AG10803 (cell line): Measurements from ENCODE around the gene YWHAQ.

ENCODE experiments used
- DNase-seq: peaks from one replicate; pipeline ENCODE4 v3.0.0; 2010; ENCODE audit warnings: low read depth
- H3K4me3 ChIP-seq: 2 replicates; pipeline ENCODE4 v1.5.1; 2011; ENCODE audit warnings: mild to moderate bottlenecking, low read length, control low read depth
- CTCF ChIP-seq: conservative IDR thresholded peaks from 2 replicates; pipeline ENCODE4 v1.5.1; 2011; ENCODE audit warnings: mild to moderate bottlenecking, low read length, control low read depth, inconsistent platforms

Gene YWHAQ

GRCh38 chr2:9656270-9656766 is 25.5 kb upstream of the YWHAQ start:
- TF ChIP-seq CTCF: no peak
- H3K4me3 ChIP-seq: no peak overlapping the region
- peak; percentile 92 for DNase-seq

GRCh38 chr2:9655441-9656269 is 24.9 kb upstream of the YWHAQ start:
- peak overlapping the region; percentile 15; the same call in 1 of the 2 replicates for H3K4me3 ChIP-seq
- no peak for TF ChIP-seq CTCF
- DNase-seq: peak; percentile 84

GRCh38 chr2:9654452-9655100 is 23.8 kb upstream of the YWHAQ start:
- no peak for TF ChIP-seq CTCF
- no peak overlapping the region for H3K4me3 ChIP-seq
- DNase-seq: no peak

GRCh38 chr2:9653485-9654271 is 22.9 kb upstream of the YWHAQ start:
- no peak for DNase-seq
- no peak for TF ChIP-seq CTCF
- H3K4me3 ChIP-seq: no peak overlapping the region

GRCh38 chr2:9652898-9653479 is 22.2 kb upstream of the YWHAQ start:
- DNase-seq: no peak
- no peak for TF ChIP-seq CTCF
- H3K4me3 ChIP-seq: no peak overlapping the region

GRCh38 chr2:9652267-9652666 is 21.5 kb upstream of the YWHAQ start:
- TF ChIP-seq CTCF: no peak
- H3K4me3 ChIP-seq: no peak overlapping the region
- DNase-seq: no peak
